Karpas-422 (cell line): ENCODE measurements around the gene MME. TPM values are rescaled to one million over a fixed set of nuclear protein-coding genes. Genes with fewer than 3 reads are reported as not detected.
"Not testable (repeated sequence)": the region's sequence is repeated elsewhere in the genome, so short reads cannot be mapped to it uniquely, and the experiment has no call there.

ENCODE experiments used
- DNase-seq: peaks from one replicate; pipeline ENCODE4 v3.0.0-alpha.2; 2015
- H2AFZ ChIP-seq: fragments of 200-600 bp; sonication (generic); 2 replicates; pipeline ENCODE4 v1.6.1; 2014; ENCODE audit warnings: antibody characterized with exemption, low read length, mixed read lengths
- H3K27ac ChIP-seq: fragments of 200-600 bp; sonication (generic); 2 replicates; pipeline ENCODE4 v1.5.1; 2014; ENCODE audit warnings: mild to moderate bottlenecking, low read length, moderate library complexity
- H3K27me3 ChIP-seq: fragments of 200-600 bp; sonication (generic); 2 replicates; pipeline ENCODE4 v1.6.1; 2014; ENCODE audit warnings: low read length, mixed read lengths
- H3K36me3 ChIP-seq: fragments of 200-600 bp; sonication (generic); 2 replicates; pipeline ENCODE4 v1.6.1; 2014; ENCODE audit warnings: low read length, mixed read lengths; ENCODE audit not compliant: insufficient read depth
- H3K4me1 ChIP-seq: fragments of 200-600 bp; sonication (generic); 2 replicates; pipeline ENCODE4 v1.6.1; 2014; ENCODE audit warnings: mild to moderate bottlenecking, low read length, mixed read lengths
- H3K4me2 ChIP-seq: fragments of 200-600 bp; sonication (generic); 2 replicates; pipeline ENCODE4 v1.6.1; 2014; ENCODE audit warnings: low read length, low read depth, mild to moderate bottlenecking; ENCODE audit not compliant: poor library complexity, severe bottlenecking
- H3K4me3 ChIP-seq: fragments of 200-600 bp; sonication (generic); 2 replicates; pipeline ENCODE4 v1.5.1; 2014; ENCODE audit warnings: mild to moderate bottlenecking, antibody characterized with exemption, low read length, mixed read lengths
- H3K79me2 ChIP-seq: fragments of 200-600 bp; sonication (generic); 2 replicates; pipeline ENCODE4 v1.6.1; 2014; ENCODE audit warnings: mild to moderate bottlenecking, low read length, mixed read lengths
- H3K9ac ChIP-seq: fragments of 200-600 bp; sonication (generic); 2 replicates; pipeline ENCODE4 v1.6.0; 2014; ENCODE audit warnings: low read length
- H3K9me2 ChIP-seq: fragments of 200-600 bp; sonication (generic), shearing (Covaris generic); replicated peaks from 2 replicates; pipeline ENCODE4 v1.6.0; 2014; ENCODE audit warnings: mild to moderate bottlenecking, low read length, moderate library complexity; ENCODE audit not compliant: insufficient read depth
- H3K9me3 ChIP-seq: fragments of 300-700, 200-600 bp; sonication (generic); 2 replicates; pipeline ENCODE4 v1.6.1; 2014; ENCODE audit warnings: low read length, mixed read lengths
- H4K20me1 ChIP-seq: fragments of 200-600 bp; sonication (generic); 2 replicates; pipeline ENCODE4 v1.6.1; 2014; ENCODE audit warnings: mild to moderate bottlenecking, antibody characterized with exemption, low read length, low read depth; ENCODE audit not compliant: insufficient read depth
- total RNA-seq: library from RNA; depleted of rRNA; stranded (reverse); fragments of >200 nt; shearing (Covaris generic); gene quantifications from 2 replicates; pipeline ENCODE4 v1.2.3, GENCODE V29; 2014; ENCODE audit warnings: low replicate concordance

MME gene
- total RNA-seq, 1 experiment from 2014 or later, result 196 TPM

- DNase-seq, result no peak
- H3K4me1 ChIP-seq, result peaks cover 57% of the 10 kb centered on the region
- peaks cover 79% of the 10 kb centered on the region for H3K79me2 ChIP-seq
- no peaks in the 10 kb centered on the region for H3K27me3 ChIP-seq
- H3K27ac ChIP-seq, result peak overlapping the region; percentile 43; the same call in 1 of the 2 replicates
- H2AFZ ChIP-seq, result no peak overlapping the region
- H3K9me2 ChIP-seq, result no peaks in the 10 kb centered on the region
- H3K4me3 ChIP-seq, result no peak overlapping the region
- H4K20me1 ChIP-seq, result no peaks in the 10 kb centered on the region
- H3K4me2 ChIP-seq, result no peak overlapping the region
- no peak overlapping the region for H3K9ac ChIP-seq
- peaks cover 16% of the 10 kb centered on the region for H3K36me3 ChIP-seq
- H3K9me3 ChIP-seq, result 0 out of 2 replicates have a peak, but pooled peaks cover 4% of the 10 kb centered on the region
Measured at GRCh38 chr3:155103686-155104085, 23.6 kb downstream of the MME start.

GRCh38 chr3:155106119-155106518, 26.0 kb downstream of the MME start:
- no peaks in the 10 kb centered on the region for H3K9me3 ChIP-seq
- H3K9ac ChIP-seq, result no peak overlapping the region
- no peaks in the 10 kb centered on the region for H3K9me2 ChIP-seq
- no peaks in the 10 kb centered on the region for H3K27me3 ChIP-seq
- no peak for DNase-seq
- H3K4me1 ChIP-seq, result peaks cover 76% of the 10 kb centered on the region
- no peaks in the 10 kb centered on the region for H4K20me1 ChIP-seq
- no peak overlapping the region for H3K4me3 ChIP-seq
- no peak overlapping the region for H3K4me2 ChIP-seq
- H3K36me3 ChIP-seq, result peaks cover 4% of the 10 kb centered on the region; the same call in 1 of the 2 replicates
- peaks cover 75% of the 10 kb centered on the region for H3K79me2 ChIP-seq
- peak overlapping the region; percentile 18 for H3K27ac ChIP-seq
- no peak overlapping the region for H2AFZ ChIP-seq

- peak; percentile 85 for DNase-seq
- Histone ChIP-seq H3K27me3 (no peaks in the 10 kb centered on the region), H3K36me3 (0 out of 2 replicates have a peak, but pooled peaks cover 4% of the 10 kb centered on the region), H2AFZ (no peak overlapping the region), H3K9me2 (no peaks in the 10 kb centered on the region), H3K9ac (peak overlapping the region; percentile 76), H3K4me2 (peak overlapping the region; percentile 81), H3K79me2 (peaks cover 55% of the 10 kb centered on the region), H3K4me1 (peaks cover 80% of the 10 kb centered on the region), H3K27ac (peak overlapping the region; percentile 98), H3K9me3 (no peaks in the 10 kb centered on the region), H4K20me1 (no peaks in the 10 kb centered on the region), H3K4me3 (peak overlapping the region; percentile 65)
Measured at GRCh38 chr3:155110022-155110421, 29.9 kb downstream of the MME start.

GRCh38 chr3:155110996-155111901, 31.1 kb downstream of the MME start:
- Histone ChIP-seq H3K79me2 (peaks cover 55% of the 10 kb centered on the region), H3K27ac (peak overlapping the region; percentile 98), H4K20me1 (no peaks in the 10 kb centered on the region), H2AFZ (no peak overlapping the region), H3K36me3 (peaks cover 11% of the 10 kb centered on the region; the same call in 1 of the 2 replicates), H3K4me2 (peak overlapping the region; percentile 81), H3K9ac (peak overlapping the region; percentile 76), H3K4me3 (peak overlapping the region; percentile 65), H3K9me3 (no peaks in the 10 kb centered on the region), H3K27me3 (no peaks in the 10 kb centered on the region), H3K4me1 (peaks cover 83% of the 10 kb centered on the region), H3K9me2 (no peaks in the 10 kb centered on the region)
- peak; percentile 87 for DNase-seq

GRCh38 chr3:155111971-155112370, 31.9 kb downstream of the MME start:
- H4K20me1 ChIP-seq, result no peaks in the 10 kb centered on the region
- H3K4me2 ChIP-seq, result peak overlapping the region; percentile 81
- peak overlapping the region; percentile 98 for H3K27ac ChIP-seq
- H2AFZ ChIP-seq, result no peak overlapping the region
- no peaks in the 10 kb centered on the region for H3K9me3 ChIP-seq
- H3K36me3 ChIP-seq, result peaks cover 16% of the 10 kb centered on the region; the same call in 1 of the 2 replicates
- H3K4me3 ChIP-seq, result peak overlapping the region; percentile 65
- H3K27me3 ChIP-seq, result no peaks in the 10 kb centered on the region
- H3K79me2 ChIP-seq, result peaks cover 48% of the 10 kb centered on the region
- H3K4me1 ChIP-seq, result peaks cover 90% of the 10 kb centered on the region
- H3K9ac ChIP-seq, result peak overlapping the region; percentile 76
- peak; percentile 79 for DNase-seq
- no peaks in the 10 kb centered on the region for H3K9me2 ChIP-seq

- peak; percentile 90 for DNase-seq
- Histone ChIP-seq H3K4me3 (peak overlapping the region; percentile 65), H3K4me2 (peak overlapping the region; percentile 81), H3K9ac (peak overlapping the region; percentile 76), H3K4me1 (peaks cover 90% of the 10 kb centered on the region), H3K27ac (peak overlapping the region; percentile 98), H2AFZ (no peak overlapping the region), H4K20me1 (no peaks in the 10 kb centered on the region), H3K9me3 (no peaks in the 10 kb centered on the region), H3K79me2 (peaks cover 46% of the 10 kb centered on the region), H3K27me3 (no peaks in the 10 kb centered on the region), H3K9me2 (no peaks in the 10 kb centered on the region), H3K36me3 (peaks cover 23% of the 10 kb centered on the region)
Measured at GRCh38 chr3:155112661-155113389, 32.7 kb downstream of the MME start.

GRCh38 chr3:155124745-155125144, 44.6 kb downstream of the MME start:
- H3K9me2 ChIP-seq, DNase-seq, H4K20me1 ChIP-seq, H3K4me3 ChIP-seq, H3K9ac ChIP-seq, H2AFZ ChIP-seq, H3K4me2 ChIP-seq, H3K9me3 ChIP-seq, H3K27ac ChIP-seq, H3K27me3 ChIP-seq: not testable (repeated sequence)
- Histone ChIP-seq H3K4me1 (peaks cover 29% of the 10 kb centered on the region), H3K79me2 (peaks cover 14% of the 10 kb centered on the region), H3K36me3 (peaks cover 24% of the 10 kb centered on the region; the same call in 1 of the 2 replicates)

- H3K36me3 ChIP-seq, result peaks cover 37% of the 10 kb centered on the region
- H4K20me1 ChIP-seq, result no peaks in the 10 kb centered on the region
- no peaks in the 10 kb centered on the region for H3K9me2 ChIP-seq
- H3K4me3 ChIP-seq, result no peak overlapping the region
- H2AFZ ChIP-seq, result no peak overlapping the region
- peaks cover 44% of the 10 kb centered on the region for H3K4me1 ChIP-seq
- H3K79me2 ChIP-seq, result peaks cover 44% of the 10 kb centered on the region
- H3K27ac ChIP-seq, result peak overlapping the region; percentile 75
- H3K9me3 ChIP-seq, result no peaks in the 10 kb centered on the region
- DNase-seq, result no peak
- peak overlapping the region; percentile 61 for H3K4me2 ChIP-seq
- H3K27me3 ChIP-seq, result no peaks in the 10 kb centered on the region
- H3K9ac ChIP-seq, result no peak overlapping the region
Measured at GRCh38 chr3:155129396-155129795, 49.3 kb downstream of the MME start.
